ENCODE data around the gene ADAMTS7.

- TF ChIP-seq, protein P1, sequence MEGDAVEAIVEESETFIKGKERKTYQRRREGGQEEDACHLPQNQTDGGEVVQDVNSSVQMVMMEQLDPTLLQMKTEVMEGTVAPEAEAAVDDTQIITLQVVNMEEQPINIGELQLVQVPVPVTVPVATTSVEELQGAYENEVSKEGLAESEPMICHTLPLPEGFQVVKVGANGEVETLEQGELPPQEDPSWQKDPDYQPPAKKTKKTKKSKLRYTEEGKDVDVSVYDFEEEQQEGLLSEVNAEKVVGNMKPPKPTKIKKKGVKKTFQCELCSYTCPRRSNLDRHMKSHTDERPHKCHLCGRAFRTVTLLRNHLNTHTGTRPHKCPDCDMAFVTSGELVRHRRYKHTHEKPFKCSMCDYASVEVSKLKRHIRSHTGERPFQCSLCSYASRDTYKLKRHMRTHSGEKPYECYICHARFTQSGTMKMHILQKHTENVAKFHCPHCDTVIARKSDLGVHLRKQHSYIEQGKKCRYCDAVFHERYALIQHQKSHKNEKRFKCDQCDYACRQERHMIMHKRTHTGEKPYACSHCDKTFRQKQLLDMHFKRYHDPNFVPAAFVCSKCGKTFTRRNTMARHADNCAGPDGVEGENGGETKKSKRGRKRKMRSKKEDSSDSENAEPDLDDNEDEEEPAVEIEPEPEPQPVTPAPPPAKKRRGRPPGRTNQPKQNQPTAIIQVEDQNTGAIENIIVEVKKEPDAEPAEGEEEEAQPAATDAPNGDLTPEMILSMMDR (IDR thresholded peaks at IDR 0.05; ENCODE audit: control extremely low read depth in 1 of 3, insufficient read depth in 1 of 3, low read depth in 1 of 3, low read length in 3 of 3) = no peak
- TF ChIP-seq MAFK (IDR thresholded peaks at IDR 0.05; ENCODE audit: low read depth, low read length) (no peak), CHD1 (IDR thresholded peaks at IDR 0.05; ENCODE audit: low read depth, low read length) (no peak), EZH2 (IDR thresholded peaks at IDR 0.05; ENCODE audit: low read depth, low read length, severe bottlenecking) (no peak)
Observed at GRCh38 chr15:78761020-78761419, 50.2 kb downstream of the ADAMTS7 start.

Data from H1 (cell line).